GM19438 (cell line): ENCODE measurements around the gene NANOS3.
"Not testable (repeated sequence)": the region's sequence is repeated elsewhere in the genome, so short reads cannot be mapped to it uniquely, and the experiment has no call there.

Experiments used
- ATAC-seq: cut with Tn5 transposase; IDR thresholded peaks from one replicate; pipeline ENCODE4 v1.9.1; 2021; ENCODE audit warnings: low read depth; ENCODE audit not compliant: unreplicated experiment

Gene NANOS3

GRCh38 chr19:13914777-13915176 is 37.8 kb downstream of the NANOS3 start:
- ATAC-seq, result no peak

DNA sequence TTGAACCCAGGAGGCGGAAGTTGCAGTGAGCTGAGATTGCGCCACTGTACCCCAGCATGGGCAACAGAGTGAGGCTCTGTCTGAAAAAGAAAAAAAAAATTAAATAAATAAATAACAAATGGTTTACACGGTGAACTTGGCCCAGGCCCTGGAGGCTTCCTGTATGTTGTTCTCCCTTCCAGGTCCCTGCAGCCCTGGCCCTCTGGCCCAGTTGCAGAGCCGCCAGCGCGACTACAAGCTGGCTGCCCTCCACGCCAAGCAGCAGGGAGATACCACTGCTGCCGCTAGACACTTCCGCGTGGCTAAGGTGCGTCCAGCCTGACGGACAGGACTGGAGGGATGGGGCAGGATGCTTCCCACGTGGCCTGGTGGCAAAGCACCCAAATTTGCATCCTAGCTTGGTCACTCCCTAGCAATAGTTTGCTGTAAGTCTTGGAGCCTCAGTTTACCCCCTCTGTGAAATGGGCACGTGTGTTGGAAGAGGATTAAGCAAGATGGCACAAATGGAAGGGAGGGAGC is 41.0 kb downstream of the NANOS3 start:
- ATAC-seq, result no peak

DNA sequence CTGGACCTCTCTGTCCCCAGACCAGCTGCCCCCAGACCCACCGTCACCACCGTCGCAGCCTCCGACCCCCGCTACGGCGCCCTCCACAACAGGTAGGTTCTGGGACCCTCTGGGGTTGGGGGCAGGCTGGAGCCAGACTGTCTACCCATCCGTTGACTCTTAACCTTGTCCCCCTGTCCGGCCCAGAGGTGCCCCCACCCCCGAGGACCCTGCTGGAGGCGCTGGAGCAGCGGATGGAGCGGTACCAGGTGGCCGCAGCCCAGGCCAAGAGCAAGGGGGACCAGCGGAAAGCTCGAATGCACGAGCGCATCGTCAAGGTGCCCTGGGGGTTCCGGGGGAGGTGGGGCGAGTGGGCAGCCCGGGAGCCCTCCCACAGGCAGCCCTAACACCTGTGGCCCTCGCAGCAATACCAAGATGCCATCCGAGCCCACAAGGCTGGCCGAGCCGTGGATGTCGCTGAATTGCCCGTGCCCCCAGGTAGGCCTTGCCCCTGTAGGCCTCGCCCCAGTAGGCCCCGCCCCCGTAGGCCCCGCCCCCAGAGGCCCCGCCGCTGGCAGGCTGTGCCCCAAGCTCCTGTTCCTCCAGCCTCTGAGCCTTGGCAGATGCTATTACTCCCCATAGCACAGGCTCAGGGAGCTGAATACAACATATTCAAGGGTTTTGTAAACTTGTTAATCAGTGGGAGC is 41.9 kb downstream of the NANOS3 start:
- ATAC-seq, result no peak

- no peak for ATAC-seq
Measured at GRCh38 chr19:13920524-13920923, 43.6 kb downstream of the NANOS3 start.

DNA sequence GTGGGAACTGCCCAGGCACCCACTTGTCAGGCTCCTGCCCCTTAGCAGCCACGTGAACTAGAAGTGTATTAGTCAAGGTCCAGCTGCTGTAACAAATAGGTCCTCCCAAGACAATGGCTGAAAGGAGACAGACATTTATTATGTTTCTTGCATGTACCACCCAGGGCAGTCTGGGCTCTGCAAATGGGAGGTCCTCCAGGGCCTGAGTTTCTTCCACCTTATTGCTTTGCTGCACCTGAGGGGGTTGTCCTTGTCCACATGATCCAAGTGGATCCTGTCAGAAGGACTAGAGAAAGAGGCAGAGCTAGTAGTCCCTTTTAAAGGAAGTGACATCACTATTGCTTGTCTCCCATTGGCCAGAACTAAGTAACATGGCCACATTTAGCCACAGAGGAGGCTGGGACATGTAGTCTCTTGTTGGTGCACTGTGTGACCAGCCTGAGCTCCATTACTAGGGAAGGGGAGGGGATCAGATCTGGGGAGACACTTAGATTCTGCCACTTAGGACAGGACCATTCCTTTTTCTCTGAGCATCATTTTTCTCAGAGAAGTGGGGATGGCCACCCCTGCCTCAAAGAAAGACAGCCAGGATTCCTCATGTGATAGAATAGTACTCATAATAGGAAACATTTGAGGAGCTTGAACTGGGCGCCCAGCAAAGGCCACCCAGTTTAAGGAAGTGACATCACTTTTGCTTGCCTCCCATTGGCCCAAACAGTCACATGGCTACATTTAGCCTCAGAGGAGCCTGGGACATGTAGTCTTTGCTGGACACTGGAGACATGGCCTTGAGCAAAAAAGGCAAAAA is 44.2 kb downstream of the NANOS3 start:
- no peak for ATAC-seq

DNA sequence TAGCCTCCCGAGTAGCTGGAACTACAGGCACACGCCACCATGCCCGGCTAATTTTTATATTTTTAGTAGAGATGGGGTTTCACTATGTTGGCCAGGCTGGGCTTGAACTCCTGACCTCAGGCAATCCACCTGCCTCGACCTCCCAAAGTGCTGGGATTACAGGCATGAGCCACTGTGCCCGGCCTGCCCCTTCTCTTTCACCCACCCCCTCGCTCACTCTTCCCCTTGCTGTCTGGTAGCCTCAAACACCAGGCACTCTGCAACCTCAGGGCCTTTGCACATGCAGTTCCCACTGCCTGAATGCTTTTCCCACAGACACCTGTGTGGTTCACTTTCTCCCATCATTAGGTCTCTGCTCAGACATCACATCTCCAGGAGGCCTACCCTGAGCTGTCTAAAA is 45.2 kb downstream of the NANOS3 start:
- not testable (repeated sequence) for ATAC-seq

- no peak for ATAC-seq
Measured at GRCh38 chr19:13923194-13923987, 46.5 kb downstream of the NANOS3 start.

DNA sequence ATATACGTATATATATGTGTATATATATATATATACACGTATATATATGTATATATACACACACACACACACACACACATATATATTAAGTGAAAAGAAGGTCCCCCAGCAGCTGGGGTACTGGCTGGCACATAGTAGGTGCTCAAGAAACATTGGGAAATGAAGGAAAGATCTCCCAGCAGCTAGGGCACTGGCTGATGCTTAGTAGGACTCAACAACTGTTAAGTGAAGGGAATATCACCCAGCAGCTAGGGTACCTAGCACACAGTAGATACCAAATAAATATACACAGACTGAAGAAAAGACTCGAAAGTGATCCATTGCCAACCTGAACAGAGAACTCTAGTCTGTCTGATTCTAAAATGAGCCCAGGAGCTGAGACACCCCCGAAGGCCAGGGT is 49.1 kb downstream of the NANOS3 start:
- ATAC-seq, result no peak

DNA sequence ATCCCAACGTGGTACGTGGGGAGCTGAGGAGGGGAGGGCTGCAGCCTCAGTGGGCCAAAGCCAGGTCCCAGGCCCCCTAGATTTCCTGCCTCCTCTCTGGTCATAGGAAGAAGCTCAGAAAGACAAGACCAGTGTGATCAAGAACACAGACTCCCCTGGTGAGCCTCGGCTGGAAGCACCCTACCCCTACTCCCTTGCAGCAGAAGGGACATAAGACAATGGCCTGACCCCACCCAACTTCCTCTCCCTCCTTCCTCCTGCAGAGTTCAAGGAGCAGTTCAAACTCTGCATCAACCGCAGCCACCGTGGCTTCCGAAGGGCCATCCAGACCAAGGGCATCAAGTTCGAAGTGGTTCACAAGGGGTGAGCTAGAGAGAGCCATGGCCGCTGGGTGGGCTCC is 49.8 kb downstream of the NANOS3 start:
- no peak for ATAC-seq

DNA sequence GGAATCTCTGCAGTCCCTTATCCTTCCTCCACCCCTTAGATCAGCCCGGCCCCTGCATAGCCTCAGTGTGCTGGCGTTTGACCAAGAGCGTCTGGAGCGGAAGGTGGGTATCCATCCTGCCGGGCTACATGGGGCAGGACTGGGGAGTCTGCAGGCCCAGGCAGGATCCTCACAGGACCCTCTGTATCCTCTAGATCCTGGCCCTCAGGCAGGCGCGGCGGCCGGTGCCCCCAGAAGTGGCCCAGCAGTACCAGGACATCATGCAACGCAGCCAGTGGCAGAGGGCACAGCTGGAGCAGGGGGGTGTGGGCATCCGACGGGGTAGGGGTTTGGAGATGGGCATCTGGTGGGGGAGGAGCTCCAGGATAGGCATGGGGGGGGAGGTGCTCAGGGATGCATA is 52.4 kb downstream of the NANOS3 start:
- ATAC-seq, result no peak

DNA sequence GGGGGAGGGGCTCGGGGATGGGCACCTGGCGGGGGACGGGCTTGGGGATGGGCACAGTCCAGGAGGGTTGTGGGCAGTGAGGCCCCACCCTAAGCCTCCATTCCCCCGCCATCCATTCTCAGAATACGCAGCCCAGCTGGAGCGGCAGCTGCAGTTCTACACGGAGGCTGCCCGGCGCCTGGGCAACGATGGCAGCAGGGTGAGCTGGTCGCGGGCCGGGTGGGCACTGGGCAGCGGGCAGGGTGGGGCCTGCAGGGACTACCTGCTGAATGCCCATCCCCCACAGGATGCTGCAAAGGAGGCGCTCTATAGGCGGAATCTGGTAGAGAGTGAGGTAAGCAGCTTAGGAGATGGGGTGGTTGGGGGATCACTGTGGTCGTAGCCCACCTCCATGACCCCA is 53.0 kb downstream of the NANOS3 start:
- ATAC-seq, result no peak
